ENCODE data around the gene MAP3K1.
A peak's percentile ranks its signal among the peaks of the same experiment; 100 is the strongest.

Gene MAP3K1

DNA sequence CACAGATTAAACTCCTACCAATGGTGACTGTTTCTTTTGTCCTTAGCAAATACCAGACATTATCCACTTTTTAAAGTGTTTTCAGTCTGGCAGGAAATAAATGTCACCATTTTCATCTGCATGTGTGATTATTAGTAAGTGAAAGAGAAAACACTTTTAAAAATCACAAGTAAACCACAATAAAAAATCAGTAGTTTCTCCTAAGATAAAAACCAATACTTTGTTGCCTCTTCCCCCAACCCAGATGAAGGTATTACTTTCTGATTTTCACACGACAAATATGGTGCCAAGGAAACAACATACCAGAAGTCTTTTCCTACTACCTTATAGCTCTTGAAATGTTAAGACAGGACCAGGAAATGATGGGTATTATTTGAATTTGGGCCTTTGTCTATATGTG lies 11.5 kb upstream of the MAP3K1 start:
- H3K27ac Mint-ChIP-seq, result no peak overlapping the region
- intact Hi-C loops (cut with micrococcal nuclease), result no loop called here
- no peaks in the 10 kb centered on the region for H3K36me3 Mint-ChIP-seq (ENCODE audit: low read depth)
- no peaks in the 10 kb centered on the region for H3K9me3 Mint-ChIP-seq
- no peaks in the 10 kb centered on the region for H3K27me3 Mint-ChIP-seq
- no peak overlapping the region for H3K4me3 Mint-ChIP-seq
- peaks cover 16% of the 10 kb centered on the region for H3K4me1 Mint-ChIP-seq (ENCODE audit: low read depth)

DNA sequence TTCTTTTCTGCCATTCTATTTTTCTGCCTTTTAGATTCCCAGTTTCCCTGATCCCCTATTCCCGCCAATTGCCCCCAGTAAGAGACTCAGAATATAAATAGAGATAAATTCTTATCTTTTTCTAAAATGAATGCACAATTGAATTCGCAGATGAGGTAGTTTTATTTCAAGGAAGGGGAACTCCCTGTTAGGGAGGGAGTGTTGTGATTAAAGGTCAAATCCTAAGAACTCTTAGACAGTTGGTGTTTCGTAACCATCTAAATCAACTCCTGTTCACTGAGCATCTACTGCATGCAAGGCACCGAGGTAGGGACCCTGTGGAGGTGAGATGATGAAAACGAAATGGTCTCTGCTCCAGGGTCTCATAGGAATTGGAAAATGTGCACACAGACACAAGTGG lies 7.7 kb upstream of the MAP3K1 start:
- no peaks in the 10 kb centered on the region for H3K27me3 Mint-ChIP-seq
- H3K9me3 Mint-ChIP-seq, result no peaks in the 10 kb centered on the region
- no peaks in the 10 kb centered on the region for H3K36me3 Mint-ChIP-seq (ENCODE audit: low read depth)
- H3K4me3 Mint-ChIP-seq, result no peak overlapping the region
- intact Hi-C loops (cut with micrococcal nuclease), result no loop called here
- H3K4me1 Mint-ChIP-seq (ENCODE audit: low read depth), result peaks cover 18% of the 10 kb centered on the region
- no peak overlapping the region for H3K27ac Mint-ChIP-seq

DNA sequence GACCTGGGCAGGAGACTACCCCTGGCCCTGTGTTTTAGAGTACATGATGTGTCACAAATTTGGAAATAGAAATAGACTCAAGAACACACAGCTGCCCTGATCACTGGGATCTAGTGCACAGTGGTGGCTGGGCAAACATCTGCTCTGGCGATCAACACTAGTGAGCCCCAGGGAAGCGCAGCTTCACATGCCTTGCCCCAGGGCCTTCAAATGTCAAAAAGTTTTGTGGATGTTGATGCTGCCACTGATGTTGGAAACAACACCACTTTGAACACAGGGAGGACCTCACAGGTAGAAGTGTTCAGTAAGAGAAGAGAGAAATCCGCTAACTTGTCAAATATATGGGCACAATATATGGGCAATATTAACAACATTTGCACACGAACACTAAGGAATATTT lies 7.1 kb upstream of the MAP3K1 start:
- no peak overlapping the region for H3K27ac Mint-ChIP-seq
- H3K36me3 Mint-ChIP-seq (ENCODE audit: low read depth), result no peaks in the 10 kb centered on the region
- intact Hi-C loops (cut with micrococcal nuclease), result no loop called here
- no peaks in the 10 kb centered on the region for H3K27me3 Mint-ChIP-seq
- peaks cover 23% of the 10 kb centered on the region for H3K4me1 Mint-ChIP-seq (ENCODE audit: low read depth)
- H3K9me3 Mint-ChIP-seq, result no peaks in the 10 kb centered on the region
- no peak overlapping the region for H3K4me3 Mint-ChIP-seq

DNA sequence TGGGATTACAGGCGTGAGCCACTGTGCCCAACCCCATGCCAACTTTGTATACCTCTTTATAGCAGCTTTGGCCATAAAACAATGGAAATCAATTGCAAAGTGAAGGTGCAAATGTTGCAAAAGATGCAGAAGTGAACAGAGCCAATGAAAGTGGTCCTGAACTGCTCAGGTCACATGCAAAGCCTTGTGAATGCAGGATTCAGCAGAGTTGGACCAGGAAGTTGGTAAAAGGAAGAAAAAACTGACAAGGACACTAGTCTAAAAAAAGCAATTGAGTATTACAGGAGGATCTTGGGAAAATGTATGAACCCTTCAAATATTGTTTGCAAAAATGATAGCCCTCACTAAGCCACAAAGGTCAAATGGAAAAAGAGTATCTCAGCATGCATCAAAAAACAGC lies 4.5 kb upstream of the MAP3K1 start:
- no peak overlapping the region for H3K4me3 Mint-ChIP-seq
- no peaks in the 10 kb centered on the region for H3K27me3 Mint-ChIP-seq
- intact Hi-C loops (cut with micrococcal nuclease), result loop anchor here (5.0 kb wide), 1 partner anchor 79 kb away; no protein-coding TSS in a partner anchor
- no peak overlapping the region for H3K27ac Mint-ChIP-seq
- H3K4me1 Mint-ChIP-seq (ENCODE audit: low read depth), result peaks cover 35% of the 10 kb centered on the region
- H3K9me3 Mint-ChIP-seq, result no peaks in the 10 kb centered on the region
- no peaks in the 10 kb centered on the region for H3K36me3 Mint-ChIP-seq (ENCODE audit: low read depth)

DNA sequence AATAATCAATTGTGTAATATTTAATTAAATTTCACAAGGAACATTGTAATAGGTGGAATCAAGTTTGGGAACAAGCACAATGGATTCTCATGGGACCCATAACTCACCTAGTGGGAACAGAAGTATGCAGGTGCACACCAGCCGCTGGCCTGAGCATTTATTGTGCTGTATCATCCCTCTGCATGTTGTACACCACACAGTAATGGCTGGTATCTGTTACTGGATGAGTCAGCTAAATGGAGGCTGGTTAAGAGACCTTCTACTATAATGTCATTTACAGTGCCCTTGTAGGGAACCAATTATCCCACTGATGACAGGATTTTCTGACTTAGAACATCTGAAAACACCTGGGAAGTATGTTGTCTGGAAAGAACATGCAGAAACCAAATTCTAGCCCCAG lies 3.2 kb upstream of the MAP3K1 start:
- peaks cover 35% of the 10 kb centered on the region for H3K4me1 Mint-ChIP-seq (ENCODE audit: low read depth)
- no peak overlapping the region for H3K4me3 Mint-ChIP-seq
- intact Hi-C loops (cut with micrococcal nuclease), result loop anchor here (5.0 kb wide), 1 partner anchor 80 kb away; no protein-coding TSS in a partner anchor
- H3K9me3 Mint-ChIP-seq, result no peaks in the 10 kb centered on the region
- H3K27ac Mint-ChIP-seq, result no peak overlapping the region
- peaks cover 11% of the 10 kb centered on the region for H3K36me3 Mint-ChIP-seq (ENCODE audit: low read depth)
- H3K27me3 Mint-ChIP-seq, result no peaks in the 10 kb centered on the region

DNA sequence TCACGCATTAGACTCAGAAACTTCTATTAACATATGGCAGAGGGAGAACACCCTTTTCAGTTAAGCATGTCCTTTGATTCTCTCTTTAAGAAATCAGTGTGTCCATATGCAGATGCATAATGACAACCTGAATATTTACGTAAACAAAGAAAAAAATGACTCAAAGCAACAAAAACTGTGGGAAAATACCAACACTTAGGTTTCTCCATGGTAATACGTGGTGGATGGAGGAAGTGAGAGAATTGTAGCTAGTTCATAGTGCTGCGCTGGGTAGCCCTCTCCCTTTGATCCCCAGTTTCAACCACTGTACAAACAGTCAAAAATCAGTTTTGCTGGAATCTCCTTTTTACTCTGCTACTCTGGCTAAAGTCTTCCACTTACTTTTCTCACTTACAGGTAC lies 2.0 kb upstream of the MAP3K1 start:
- intact Hi-C loops (cut with micrococcal nuclease), result loop anchor here (5.0 kb wide), 1 partner anchor 81 kb away; no protein-coding TSS in a partner anchor
- Mint-ChIP-seq H3K36me3 (ENCODE audit: low read depth) (peaks cover 15% of the 10 kb centered on the region), H3K27ac (peak overlapping the region; percentile 96), H3K4me1 (ENCODE audit: low read depth) (peaks cover 24% of the 10 kb centered on the region), H3K9me3 (no peaks in the 10 kb centered on the region), H3K27me3 (no peaks in the 10 kb centered on the region), H3K4me3 (peak overlapping the region; percentile 39)

DNA sequence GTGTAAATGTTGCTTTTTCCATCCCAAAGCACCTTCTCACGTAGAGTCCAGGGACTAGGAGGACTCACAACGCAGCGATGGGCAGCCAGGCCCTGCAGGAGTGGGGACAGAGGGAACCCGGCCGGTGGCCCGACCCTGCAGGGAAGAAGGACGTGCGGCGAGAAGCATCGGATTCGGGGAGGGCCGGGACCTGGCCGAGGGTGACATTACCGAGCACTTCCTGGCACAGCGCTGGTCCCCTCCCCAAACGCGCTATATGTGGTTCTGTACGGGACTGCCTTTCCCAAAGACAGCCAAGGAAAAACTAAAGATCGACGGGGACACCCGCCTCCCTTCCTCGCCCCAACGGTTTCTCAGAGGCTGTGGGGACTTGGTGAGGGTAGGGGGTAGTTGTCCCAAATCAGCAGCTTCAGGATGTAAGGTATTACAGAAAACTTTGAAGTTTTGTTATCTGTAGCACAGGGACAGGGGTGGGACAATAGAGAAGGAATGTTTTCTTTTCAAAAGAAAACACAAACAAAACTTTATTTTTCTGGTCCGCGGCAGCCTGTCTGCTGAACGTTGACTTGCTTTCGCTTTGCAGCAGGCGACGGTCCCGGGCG lies 887 bp upstream of the MAP3K1 start:
- intact Hi-C loops (cut with micrococcal nuclease), result loop anchor here (2.0 to 5.0 kb wide), 2 partner anchors 82 to 144 kb away; no protein-coding TSS in a partner anchor
- H3K4me3 Mint-ChIP-seq, result peak overlapping the region; percentile 96

DNA sequence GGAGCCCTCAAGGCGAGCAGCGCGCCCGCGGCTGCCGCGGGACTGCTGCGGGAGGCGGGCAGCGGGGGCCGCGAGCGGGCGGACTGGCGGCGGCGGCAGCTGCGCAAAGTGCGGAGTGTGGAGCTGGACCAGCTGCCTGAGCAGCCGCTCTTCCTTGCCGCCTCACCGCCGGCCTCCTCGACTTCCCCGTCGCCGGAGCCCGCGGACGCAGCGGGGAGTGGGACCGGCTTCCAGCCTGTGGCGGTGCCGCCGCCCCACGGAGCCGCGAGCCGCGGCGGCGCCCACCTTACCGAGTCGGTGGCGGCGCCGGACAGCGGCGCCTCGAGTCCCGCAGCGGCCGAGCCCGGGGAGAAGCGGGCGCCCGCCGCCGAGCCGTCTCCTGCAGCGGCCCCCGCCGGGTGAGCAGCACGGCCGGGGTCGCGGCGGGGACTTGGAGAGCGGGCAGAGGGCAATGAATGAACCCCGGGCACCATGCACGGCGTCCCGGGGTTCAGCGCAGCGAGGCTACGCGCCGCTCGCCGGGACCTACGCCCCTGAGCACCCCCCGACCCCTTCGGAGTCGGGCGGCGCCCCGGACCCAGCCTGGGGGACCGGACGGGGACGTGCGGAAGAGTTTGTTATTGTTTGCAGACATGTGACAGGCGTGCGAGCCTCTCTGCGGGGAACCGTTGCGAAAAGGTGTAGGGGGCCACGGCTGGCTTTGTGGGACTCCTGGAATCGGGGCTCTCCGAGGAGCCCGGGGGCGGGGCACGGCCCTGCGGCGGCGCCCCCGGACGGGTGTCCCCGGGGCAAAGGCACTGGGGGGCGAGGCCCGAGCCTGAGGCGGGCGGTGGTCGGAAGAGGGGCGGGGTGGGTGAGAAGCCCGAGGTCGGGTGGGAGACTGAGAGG lies 553 bp downstream of the MAP3K1 start:
- H3K4me1 Mint-ChIP-seq (ENCODE audit: low read depth), result peaks cover 35% of the 10 kb centered on the region
- H3K4me3 Mint-ChIP-seq, result peak overlapping the region; percentile 96
- H3K27ac Mint-ChIP-seq, result peak overlapping the region; percentile 96
- no peaks in the 10 kb centered on the region for H3K27me3 Mint-ChIP-seq
- H3K9me3 Mint-ChIP-seq, result no peaks in the 10 kb centered on the region
- intact Hi-C loops (cut with micrococcal nuclease), result loop anchor here (2.0 to 5.0 kb wide), 3 partner anchors 145 to 399 kb away; no protein-coding TSS in a partner anchor
- peaks cover 22% of the 10 kb centered on the region for H3K36me3 Mint-ChIP-seq (ENCODE audit: low read depth)

More for the DNA sequence above, 887 bp upstream of the MAP3K1 start:
- Mint-ChIP-seq H3K4me1 (ENCODE audit: low read depth) (peaks cover 28% of the 10 kb centered on the region), H3K27me3 (no peaks in the 10 kb centered on the region), H3K9me3 (no peaks in the 10 kb centered on the region), H3K27ac (peak overlapping the region; percentile 96), H3K36me3 (ENCODE audit: low read depth) (peaks cover 15% of the 10 kb centered on the region)

DNA sequence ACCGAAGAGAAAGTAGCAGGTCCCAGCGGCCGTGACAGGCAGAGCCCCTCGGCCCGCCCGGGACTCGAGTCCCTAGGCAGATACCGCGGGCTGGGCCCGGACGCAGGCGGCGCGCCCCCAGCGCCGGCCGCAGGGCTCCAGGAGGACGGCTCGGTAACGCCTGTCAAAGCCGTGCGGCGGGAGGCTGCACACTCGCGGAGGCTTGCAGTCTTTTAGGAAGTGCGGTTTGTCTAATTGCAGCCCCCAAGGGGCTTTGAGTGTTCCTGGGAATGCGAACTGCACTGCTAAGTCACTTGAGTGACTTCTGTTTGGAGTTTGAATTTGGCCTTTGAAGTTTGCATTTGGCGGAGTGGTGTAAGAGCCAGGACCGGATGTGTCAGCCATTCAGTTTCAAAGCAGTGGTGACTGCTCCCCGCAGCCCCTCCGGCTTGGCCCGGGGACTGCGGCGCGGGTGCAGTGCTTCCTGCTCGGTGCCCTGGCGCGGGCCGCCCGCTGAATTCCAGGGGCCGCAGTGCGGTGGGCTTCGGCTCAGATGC lies 1.3 kb downstream of the MAP3K1 start:
- Mint-ChIP-seq H3K27me3 (no peaks in the 10 kb centered on the region), H3K9me3 (no peaks in the 10 kb centered on the region), H3K4me1 (ENCODE audit: low read depth) (peaks cover 36% of the 10 kb centered on the region), H3K36me3 (ENCODE audit: low read depth) (peaks cover 27% of the 10 kb centered on the region), H3K27ac (peak overlapping the region; percentile 96), H3K4me3 (peak overlapping the region; percentile 96)
- intact Hi-C loops (cut with micrococcal nuclease), result loop anchor here (5.0 kb wide), 2 partner anchors 334 to 399 kb away; no protein-coding TSS in a partner anchor

DNA sequence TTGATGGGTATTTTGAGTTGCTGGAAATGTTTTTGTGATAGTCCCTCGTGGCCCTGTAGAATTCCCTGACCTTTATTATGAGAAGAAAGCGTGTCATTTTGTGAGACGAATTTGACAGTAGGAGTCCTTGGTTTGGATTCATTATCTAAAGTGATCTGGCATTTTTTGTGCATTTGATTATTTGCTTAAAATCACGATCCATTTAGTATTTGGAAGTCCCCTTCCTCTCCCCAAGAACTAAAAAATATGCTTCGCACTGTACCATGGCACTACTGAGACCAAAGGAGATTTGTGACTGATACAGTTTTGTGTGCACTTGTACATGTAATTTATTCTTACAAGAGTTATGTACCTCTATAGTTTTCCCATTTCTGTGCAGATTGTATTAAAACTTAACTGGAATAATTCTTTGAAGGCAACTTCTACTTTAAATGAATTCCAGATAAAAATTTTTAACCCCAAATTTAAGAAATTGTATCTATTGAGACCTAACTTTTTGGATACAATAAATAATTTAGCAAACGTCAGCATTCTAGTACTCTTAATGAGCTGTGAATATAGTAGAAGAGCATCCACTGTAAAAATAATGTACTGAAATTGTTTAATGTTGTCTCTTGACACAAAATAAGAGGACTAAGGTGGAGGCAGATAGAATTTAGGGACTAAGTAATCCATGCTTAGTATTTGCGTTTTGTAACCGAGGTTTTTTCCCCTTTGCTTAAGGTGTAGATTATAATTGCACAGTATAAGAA lies 2.1 kb downstream of the MAP3K1 start:
- H3K4me1 Mint-ChIP-seq (ENCODE audit: low read depth), result peaks cover 43% of the 10 kb centered on the region
- H3K27me3 Mint-ChIP-seq, result no peaks in the 10 kb centered on the region
- peak overlapping the region; percentile 96 for H3K4me3 Mint-ChIP-seq

DNA sequence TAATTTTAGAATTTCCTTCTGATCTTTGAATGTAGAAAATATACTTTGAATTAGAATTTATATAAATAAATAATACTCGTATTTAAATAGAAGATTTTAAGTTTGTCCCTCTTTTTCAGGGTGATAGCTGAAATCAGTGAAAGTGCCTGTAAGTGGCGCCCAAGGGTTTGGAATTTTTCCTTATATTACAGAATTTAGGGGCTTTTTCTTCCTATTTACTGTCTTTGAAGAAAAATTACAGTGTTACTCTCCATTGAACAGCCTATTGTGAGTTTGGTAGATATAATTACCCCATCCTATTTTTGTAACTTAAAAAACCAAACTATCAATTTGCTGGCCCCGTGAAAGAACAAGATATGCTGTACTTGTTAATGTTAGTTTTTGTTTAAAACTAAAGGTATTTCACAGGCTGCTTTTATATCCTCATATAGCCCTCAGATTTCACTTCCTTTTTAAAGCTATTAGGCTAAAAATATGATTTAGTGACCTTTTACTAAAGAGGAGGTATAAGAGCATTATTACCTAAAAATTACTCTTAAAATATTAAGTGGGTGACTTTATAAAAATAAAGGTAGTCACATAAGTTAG lies 3.2 kb downstream of the MAP3K1 start:
- Mint-ChIP-seq H3K36me3 (ENCODE audit: low read depth) (peaks cover 42% of the 10 kb centered on the region), H3K27me3 (no peaks in the 10 kb centered on the region), H3K27ac (peak overlapping the region; percentile 84), H3K4me3 (peak overlapping the region; percentile 64), H3K9me3 (no peaks in the 10 kb centered on the region), H3K4me1 (ENCODE audit: low read depth) (peaks cover 44% of the 10 kb centered on the region)
- intact Hi-C loops (cut with micrococcal nuclease), result loop anchor here (5.0 kb wide), 2 partner anchors 336 to 401 kb away; no protein-coding TSS in a partner anchor

More for the DNA sequence above, 2.1 kb downstream of the MAP3K1 start:
- Mint-ChIP-seq H3K36me3 (ENCODE audit: low read depth) (peaks cover 31% of the 10 kb centered on the region), H3K9me3 (no peaks in the 10 kb centered on the region), H3K27ac (peak overlapping the region; percentile 96)
- intact Hi-C loops (cut with micrococcal nuclease), result loop anchor here (5.0 kb wide), 2 partner anchors 335 to 400 kb away; no protein-coding TSS in a partner anchor

DNA sequence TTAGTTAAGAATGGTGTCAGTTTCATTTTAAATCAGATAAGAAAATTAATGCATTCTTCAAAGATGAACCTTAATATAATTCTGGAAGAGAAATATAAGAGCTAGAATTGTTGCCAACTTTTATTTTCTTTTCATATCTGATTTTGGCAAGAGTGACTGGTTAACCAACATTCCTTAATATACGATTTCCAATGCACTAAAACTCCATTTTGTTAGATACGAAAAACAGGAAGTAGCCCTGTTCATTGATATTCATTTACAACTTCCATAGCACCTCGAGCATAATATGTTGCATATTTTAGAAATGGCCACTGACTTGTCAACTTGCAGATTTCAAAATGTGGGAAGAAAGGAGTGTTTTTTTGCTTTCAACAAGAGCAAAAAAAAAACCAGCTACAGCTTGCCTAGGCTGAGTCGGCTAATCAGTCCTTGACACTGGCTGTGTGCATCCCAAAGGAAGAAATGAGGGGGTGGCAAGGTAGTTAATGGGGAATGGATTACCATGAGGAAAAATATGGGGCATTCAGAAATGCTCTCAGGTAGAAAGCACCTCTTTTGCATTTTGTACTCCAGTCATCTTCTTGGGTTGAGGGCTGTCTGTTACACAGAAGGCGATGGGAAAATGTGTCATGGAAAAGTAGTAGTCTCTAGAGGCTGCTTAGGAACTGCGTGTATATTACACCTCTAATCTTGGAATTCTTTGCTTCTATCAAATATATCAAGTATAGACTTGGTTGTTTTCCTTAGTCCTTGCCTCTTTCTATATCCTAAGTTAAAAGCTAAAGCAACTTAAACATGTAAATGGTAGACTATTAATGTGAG lies 3.9 kb downstream of the MAP3K1 start:
- H3K27ac Mint-ChIP-seq, result peak overlapping the region; percentile 84
- intact Hi-C loops (cut with micrococcal nuclease), result loop anchor here (5.0 kb wide), 2 partner anchors 337 to 402 kb away; no protein-coding TSS in a partner anchor
- H3K4me3 Mint-ChIP-seq, result peak overlapping the region; percentile 64
- H3K4me1 Mint-ChIP-seq (ENCODE audit: low read depth), result peaks cover 44% of the 10 kb centered on the region
- no peaks in the 10 kb centered on the region for H3K9me3 Mint-ChIP-seq
- no peaks in the 10 kb centered on the region for H3K27me3 Mint-ChIP-seq
- H3K36me3 Mint-ChIP-seq (ENCODE audit: low read depth), result peaks cover 42% of the 10 kb centered on the region
